Measurements from ENCODE around the gene IGSF9B. TPM values are rescaled to one million over a fixed set of nuclear protein-coding genes. Genes with fewer than 3 reads are reported as not detected.
"Not testable (repeated sequence)": the region's sequence is repeated elsewhere in the genome, so short reads cannot be mapped to it uniquely, and the experiment has no call there.

The IGSF9B gene
- 89.6 and 97.2 TPM in 2 replicates for total RNA-seq

GRCh38 chr11:133956650-133957633, at the start of gene IGSF9B:
IGSF9B (minus strand) TSS chr11:133956968; CDS start chr11:133956754, 214 bp downstream.
- intact Hi-C loops (cut with micrococcal nuclease) = loop anchor here (1.0 kb wide), 6 partner anchors 9 to 296 kb away; partner anchors contain the start of genes ACAD8 and THYN1

- intact Hi-C loops (cut with micrococcal nuclease) = no loop called here
Measured at GRCh38 chr11:134004496-134005172, 47.9 kb upstream of the IGSF9B start.

- intact Hi-C loops (cut with micrococcal nuclease) = no loop called here
Measured at GRCh38 chr11:134003792-134004495, 47.2 kb upstream of the IGSF9B start.

- intact Hi-C loops (cut with micrococcal nuclease) = not testable (repeated sequence)
Measured at GRCh38 chr11:134002819-134003218, 46.1 kb upstream of the IGSF9B start.

- intact Hi-C loops (cut with micrococcal nuclease) = not testable (repeated sequence)
Measured at GRCh38 chr11:134002338-134002737, 45.6 kb upstream of the IGSF9B start.

GRCh38 chr11:134001596-134001995, 44.8 kb upstream of the IGSF9B start:
- intact Hi-C loops (cut with micrococcal nuclease) = no loop called here

GRCh38 chr11:134001088-134001487, 44.3 kb upstream of the IGSF9B start:
- intact Hi-C loops (cut with micrococcal nuclease) = no loop called here

- intact Hi-C loops (cut with micrococcal nuclease) = no loop called here
Measured at GRCh38 chr11:133999355-133999754, 42.6 kb upstream of the IGSF9B start.

GRCh38 chr11:133997554-133997953, 40.8 kb upstream of the IGSF9B start:
- intact Hi-C loops (cut with micrococcal nuclease) = no loop called here

- intact Hi-C loops (cut with micrococcal nuclease) = no loop called here
Measured at GRCh38 chr11:133996671-133997070, 39.9 kb upstream of the IGSF9B start.

- intact Hi-C loops (cut with micrococcal nuclease) = no loop called here
Measured at GRCh38 chr11:133995066-133995465, 38.3 kb upstream of the IGSF9B start.

- intact Hi-C loops (cut with micrococcal nuclease) = no loop called here
Measured at GRCh38 chr11:133993921-133994320, 37.2 kb upstream of the IGSF9B start.

GRCh38 chr11:133993107-133993506, 36.3 kb upstream of the IGSF9B start:
- intact Hi-C loops (cut with micrococcal nuclease) = no loop called here

GRCh38 chr11:133992121-133992520, 35.4 kb upstream of the IGSF9B start:
- intact Hi-C loops (cut with micrococcal nuclease) = no loop called here

- intact Hi-C loops (cut with micrococcal nuclease) = no loop called here
Measured at GRCh38 chr11:133991101-133991500, 34.3 kb upstream of the IGSF9B start.

- intact Hi-C loops (cut with micrococcal nuclease) = no loop called here
Measured at GRCh38 chr11:133990501-133990900, 33.7 kb upstream of the IGSF9B start.

GRCh38 chr11:133988686-133989410, 32.1 kb upstream of the IGSF9B start:
- intact Hi-C loops (cut with micrococcal nuclease) = no loop called here

- intact Hi-C loops (cut with micrococcal nuclease) = no loop called here
Measured at GRCh38 chr11:133987171-133987570, 30.4 kb upstream of the IGSF9B start.

- intact Hi-C loops (cut with micrococcal nuclease) = no loop called here
Measured at GRCh38 chr11:133985981-133986944, 29.5 kb upstream of the IGSF9B start.

GRCh38 chr11:133984828-133985227, 28.1 kb upstream of the IGSF9B start:
- intact Hi-C loops (cut with micrococcal nuclease) = no loop called here

Data from T-helper 1 cell treated with Interleukin-12 subunit alpha and Interleukin-12 subunit beta and Interleukin-4 antibody, amounts not matched to agents 30 ng/mL and 1 ng/mL, for 36 hours (primary cell).